HG02852 (cell line): ENCODE measurements around the gene TGFBR1.

Experiments used
- ATAC-seq: cut with Tn5 transposase; IDR thresholded peaks from one replicate; pipeline ENCODE4 v1.9.1; 2021; ENCODE audit warnings: mild to moderate bottlenecking, moderate library complexity; ENCODE audit not compliant: unreplicated experiment

TGFBR1 gene

GRCh38 chr9:99104459-99105151, at the start of gene TGFBR1:
Gene TGFBR1 (plus strand): TSS chr9:99105113. CDS start chr9:99105206, 93 bp downstream.
- ATAC-seq: peak; percentile 93

DNA sequence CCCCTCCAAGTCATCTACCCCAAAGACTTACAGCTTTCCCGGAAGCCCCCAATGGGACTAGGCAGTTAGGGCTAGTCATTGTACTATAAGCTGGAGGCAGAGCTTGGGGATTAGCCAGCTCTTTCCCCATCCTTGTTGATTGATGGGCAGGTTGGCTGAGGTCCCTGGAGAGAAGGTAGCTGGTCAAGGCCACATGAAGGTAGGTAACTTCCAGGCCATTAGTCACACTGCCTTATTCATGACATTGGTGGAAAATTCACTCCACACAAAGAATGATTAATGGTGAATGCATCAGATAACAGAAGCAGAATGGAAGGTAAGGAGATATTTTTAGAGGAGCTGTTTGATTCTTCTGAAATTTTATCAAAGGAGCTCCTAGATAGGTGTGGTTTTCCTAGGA, 49.5 kb upstream of the TGFBR1 start:
- no peak for ATAC-seq

GRCh38 chr9:99056186-99056585, 48.7 kb upstream of the TGFBR1 start:
- no peak for ATAC-seq

GRCh38 chr9:99056886-99057664, 47.8 kb upstream of the TGFBR1 start:
- no peak for ATAC-seq

DNA sequence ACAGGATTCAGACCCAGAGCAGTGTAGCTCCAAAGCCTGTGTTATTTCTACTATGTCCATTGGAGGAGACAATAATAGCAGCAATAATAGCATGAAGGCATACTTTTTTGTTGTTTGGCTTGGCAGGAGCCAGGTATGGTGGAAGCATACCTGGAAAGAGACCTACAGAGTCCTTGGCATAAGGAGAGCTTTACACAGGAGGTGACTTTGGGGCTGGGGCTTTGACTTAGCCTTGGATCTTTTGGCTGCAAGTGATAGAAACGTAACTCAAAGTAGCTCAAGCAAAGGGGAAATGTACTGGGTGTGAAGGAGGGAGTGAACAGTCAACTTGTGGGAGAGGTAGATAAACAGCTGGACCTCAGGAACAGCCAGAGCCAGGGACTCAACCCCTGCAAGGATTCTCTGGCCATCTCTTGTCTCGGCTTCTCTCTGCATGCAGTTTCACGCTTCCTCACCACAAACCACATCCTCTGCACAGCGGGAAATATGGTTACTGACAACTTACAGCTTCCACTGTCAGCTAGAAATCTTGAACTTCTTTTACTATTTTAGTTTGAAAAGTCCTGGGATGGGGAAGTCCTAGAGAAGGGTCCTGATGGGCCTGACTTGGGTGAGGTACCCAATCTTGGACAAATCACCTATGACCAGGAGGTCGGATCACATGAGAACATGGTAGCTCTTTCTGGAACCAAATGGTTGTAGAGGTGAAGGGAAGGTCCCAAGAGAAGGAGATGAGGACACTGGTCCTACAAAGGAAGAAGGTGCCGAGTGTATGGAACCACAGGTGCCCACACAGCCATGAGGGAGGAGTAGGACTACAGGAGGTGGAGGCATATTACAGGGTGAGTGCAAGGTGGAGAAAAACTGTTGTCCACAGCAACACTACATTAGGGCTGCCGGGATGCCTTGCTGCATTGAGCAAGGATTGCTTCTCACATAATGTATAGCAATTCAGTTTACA, 47.0 kb upstream of the TGFBR1 start:
- peak; percentile 86 for ATAC-seq

DNA sequence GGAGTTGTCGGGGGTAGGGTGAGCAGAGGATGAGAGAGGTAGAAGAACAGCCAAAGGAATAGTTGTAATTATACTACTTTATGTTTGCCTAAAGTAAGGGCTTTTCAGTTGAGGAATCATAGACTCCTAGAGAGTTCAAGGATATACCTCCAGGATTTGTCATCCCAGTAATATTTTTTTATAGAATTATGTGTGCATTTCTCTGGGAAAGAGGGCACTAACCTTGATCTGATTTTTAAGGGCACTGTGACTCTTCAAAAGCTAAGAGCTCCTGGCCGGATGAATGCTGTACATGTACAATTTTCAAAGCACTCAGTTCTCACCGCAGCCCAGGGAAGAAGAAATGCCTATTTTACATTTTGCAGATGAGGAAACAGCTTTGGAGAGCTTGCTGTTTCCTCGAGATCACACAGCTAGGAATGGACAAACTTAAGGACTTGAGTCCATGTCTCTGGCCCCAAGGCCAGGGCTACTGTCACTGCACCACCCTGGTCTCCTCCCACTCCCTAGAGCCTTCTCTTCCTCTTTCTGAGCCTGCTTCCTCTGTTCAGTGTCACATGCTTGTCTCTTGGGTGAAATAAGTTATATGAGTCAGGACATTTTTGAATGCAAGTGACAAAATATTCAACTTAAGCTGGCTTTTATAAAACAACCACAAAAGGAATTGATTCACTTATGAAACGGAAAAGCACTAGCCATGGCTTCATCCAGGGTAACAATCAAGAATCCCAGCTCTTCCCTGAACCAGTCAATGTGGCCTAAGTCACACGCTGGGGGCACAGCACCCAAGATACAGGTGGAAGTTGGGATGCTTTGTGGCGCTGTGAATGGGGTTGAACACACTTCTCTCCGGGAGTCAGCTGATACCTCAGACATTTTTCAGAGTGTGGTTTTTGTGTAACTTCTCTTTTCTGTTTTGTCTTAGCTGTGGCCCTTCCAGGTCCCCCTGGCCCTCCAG, 45.7 kb upstream of the TGFBR1 start:
- peak; percentile 74 for ATAC-seq

DNA sequence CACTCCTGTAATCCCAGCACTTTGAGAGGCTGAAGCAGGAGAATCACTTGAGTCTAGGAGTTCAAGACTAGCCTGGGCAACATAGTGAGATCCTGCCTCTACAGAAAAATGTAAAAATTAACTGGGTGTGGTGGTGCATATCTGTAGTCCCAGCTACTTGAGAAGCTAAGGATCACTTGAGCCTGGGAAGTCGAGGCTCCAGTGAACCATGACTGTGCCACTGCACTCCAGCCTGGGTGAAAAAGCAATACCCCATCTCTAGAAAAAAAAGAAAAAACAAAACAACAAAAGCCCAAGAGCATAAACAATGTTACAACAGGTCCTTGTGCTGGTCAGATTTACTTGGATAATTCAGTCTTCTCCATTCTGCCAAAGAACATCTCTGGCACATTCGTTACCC, 44.3 kb upstream of the TGFBR1 start:
- ATAC-seq: no peak

GRCh38 chr9:99062549-99062948, 42.4 kb upstream of the TGFBR1 start:
- ATAC-seq: no peak

- no peak for ATAC-seq
These were observed 41.4 kb upstream of the TGFBR1 start for GRCh38 chr9:99063522-99063921.

- no peak for ATAC-seq
These were observed 38.3 kb upstream of the TGFBR1 start for GRCh38 chr9:99066571-99066970.

DNA sequence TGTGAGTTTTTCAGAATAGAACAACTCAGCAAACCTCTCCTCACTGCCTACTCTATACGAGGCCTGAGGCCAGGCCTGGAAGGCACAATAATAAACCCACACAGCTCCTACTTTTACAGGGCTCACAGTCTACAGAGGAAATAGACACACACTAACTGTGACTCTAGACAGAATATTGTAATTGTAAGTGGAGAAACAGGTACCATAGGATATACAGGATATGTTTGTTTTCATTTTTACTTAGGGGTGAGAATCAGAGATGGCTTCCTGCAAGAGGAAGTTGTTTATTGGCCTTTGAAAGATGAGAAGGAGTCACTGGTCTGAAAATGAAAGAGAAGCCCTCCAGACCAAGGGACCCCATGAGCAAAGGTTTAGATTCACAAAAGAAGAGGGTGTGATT, 35.8 kb upstream of the TGFBR1 start:
- no peak for ATAC-seq

DNA sequence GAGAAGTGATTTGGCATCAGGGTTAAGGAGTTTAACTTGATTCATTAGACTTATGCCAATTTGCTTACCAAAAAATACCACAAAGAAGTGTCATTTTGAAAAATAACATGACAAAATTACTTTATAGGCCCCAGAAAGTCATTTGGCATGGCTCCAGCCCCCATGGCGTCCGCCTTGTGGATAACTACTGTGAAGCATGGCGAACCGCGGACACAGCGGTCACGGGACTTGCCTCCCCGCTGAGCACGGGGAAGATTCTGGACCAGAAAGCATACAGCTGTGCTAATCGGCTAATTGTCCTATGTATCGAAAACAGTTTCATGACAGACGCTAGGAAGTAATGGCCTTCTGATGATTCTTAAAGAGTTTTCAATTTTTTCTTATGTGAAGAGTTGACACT, 35.4 kb upstream of the TGFBR1 start:
- no peak for ATAC-seq

DNA sequence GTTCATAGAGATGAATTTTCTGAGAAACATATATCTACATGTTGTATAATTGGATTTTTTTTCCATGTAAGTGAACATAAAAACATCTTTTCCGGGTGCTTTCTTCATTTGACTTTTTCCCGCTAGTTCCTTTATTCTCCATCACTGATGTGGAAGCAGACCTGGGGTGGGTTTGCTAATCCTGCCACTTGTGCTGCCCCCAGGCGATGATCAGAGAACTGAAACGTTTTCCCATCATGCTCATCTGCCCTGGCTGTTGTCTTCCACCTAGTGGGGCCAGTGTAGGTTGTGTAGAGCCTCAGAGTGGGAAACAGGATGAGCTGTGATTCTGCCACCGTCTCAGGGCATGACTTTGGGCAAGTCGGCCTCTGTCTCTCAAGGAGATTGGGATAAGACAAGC, 34.2 kb upstream of the TGFBR1 start:
- no peak for ATAC-seq

- ATAC-seq: no peak
These were observed 33.4 kb upstream of the TGFBR1 start for GRCh38 chr9:99071313-99072039.

DNA sequence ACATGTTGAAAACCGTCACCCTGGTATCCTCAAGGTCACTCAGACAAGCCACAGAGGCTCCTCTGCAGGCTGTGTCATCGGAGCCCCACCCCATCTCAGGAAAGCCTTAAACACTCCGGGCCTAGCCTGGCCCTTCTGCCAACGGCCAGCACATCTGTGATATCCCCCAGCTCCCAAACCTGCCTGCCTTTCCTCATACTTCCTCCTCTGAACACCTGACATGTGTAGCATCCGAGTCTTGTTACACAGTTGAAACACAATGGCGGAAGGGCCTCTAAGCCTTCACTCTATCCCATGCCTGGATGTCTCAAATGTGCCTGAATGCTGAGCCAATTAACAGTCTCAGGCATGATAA, 32.9 kb upstream of the TGFBR1 start:
- ATAC-seq: no peak

DNA sequence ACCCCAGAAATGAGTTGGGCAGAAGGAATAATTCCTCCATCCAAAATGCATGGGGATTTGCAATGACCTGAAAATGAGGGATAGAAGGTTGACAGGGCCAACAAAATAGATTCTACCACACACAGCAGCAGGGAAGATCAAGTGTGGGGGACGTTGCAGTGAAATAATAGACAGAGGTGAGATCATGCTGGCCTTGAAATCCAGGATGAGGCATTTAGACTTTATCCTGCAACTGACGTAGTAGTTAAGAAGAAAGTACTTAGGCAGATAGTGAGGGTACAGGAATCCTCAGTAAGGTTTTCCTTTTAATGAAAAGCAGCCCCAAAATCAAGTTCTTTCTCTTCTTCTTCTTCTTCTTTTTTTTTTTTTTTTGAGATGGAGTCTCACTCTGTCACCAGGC, 31.6 kb upstream of the TGFBR1 start:
- no peak for ATAC-seq

- ATAC-seq: no peak
These were observed 30.7 kb upstream of the TGFBR1 start for GRCh38 chr9:99073985-99074901.

GRCh38 chr9:99074902-99075245, 30.0 kb upstream of the TGFBR1 start:
- no peak for ATAC-seq
